GM12878 (cell line): ENCODE data around the gene PTPRN2.

ENCODE experiments used
- BRCA1 ChIP-seq: IDR thresholded peaks from 2 replicates; pipeline ENCODE4 v1.6.1; 2011; ENCODE audit warnings: low read depth, low read length, improper control_type of control experiment
- CTCF ChIP-seq, 3 experiments: IDR thresholded peaks in 2 of 3; conservative IDR thresholded peaks in 1 of 3; 2 replicates each; pipeline ENCODE4 v1.5.1; 2011; ENCODE audit warnings: low read depth in 3 of 3, low read length in 3 of 3, mild to moderate bottlenecking in 3 of 3, control low read depth in 2 of 3, moderate library complexity in 2 of 3, inconsistent platforms in 1 of 3, mixed read lengths in 1 of 3; ENCODE audit not compliant: control insufficient read depth in 2 of 3, insufficient read depth in 1 of 3; ENCODE audit errors: extremely low read depth in 1 of 3
- EP300 ChIP-seq, 2 experiments: fragments of 150-350 bp in 1 of 2; IDR thresholded peaks; 2 replicates each; pipeline ENCODE4 v1.6.1; 2011 to 2012; ENCODE audit warnings: low read depth in 2 of 2, low read length in 2 of 2, borderline replicate concordance in 1 of 2, improper control_type of control experiment in 1 of 2, inconsistent platforms in 1 of 2; ENCODE audit not compliant: control insufficient read depth in 1 of 2
- MLLT1 ChIP-seq: fragments of 450-650 bp; IDR thresholded peaks from 2 replicates; pipeline ENCODE4 v1.6.1; 2016; ENCODE audit warnings: mild to moderate bottlenecking
- MTA3 ChIP-seq: IDR thresholded peaks from 2 replicates; pipeline ENCODE4 v1.6.1; 2012; ENCODE audit warnings: low read length, inconsistent platforms, borderline replicate concordance
- POLR2A ChIP-seq: IDR thresholded peaks from 2 replicates; pipeline ENCODE4 v1.6.1; 2011; ENCODE audit warnings: low read depth, mild to moderate bottlenecking, low read length
- POLR2AphosphoS5 ChIP-seq: IDR thresholded peaks from 2 replicates; pipeline ENCODE4 v1.6.1; 2011; ENCODE audit warnings: mild to moderate bottlenecking, low read length, inconsistent platforms
- POU2F2 ChIP-seq: IDR thresholded peaks from 3 replicates; pipeline ENCODE4 v1.6.1; 2011; ENCODE audit warnings: low read depth, mild to moderate bottlenecking, low read length, borderline replicate concordance
- SMC3 ChIP-seq: IDR thresholded peaks from 2 replicates; pipeline ENCODE4 v1.6.1; 2011; ENCODE audit warnings: low read length, improper control_type of control experiment, borderline replicate concordance
- SPI1 ChIP-seq: IDR thresholded peaks from 2 replicates; pipeline ENCODE4 v1.6.1; 2011; ENCODE audit warnings: low read depth, mild to moderate bottlenecking, low read length, moderate library complexity, borderline replicate concordance; ENCODE audit not compliant: insufficient read depth
- SUZ12 ChIP-seq: fragments of 200-600 bp; sonication (generic); IDR thresholded peaks from one replicate; pipeline ENCODE4 v1.6.1; 2018; ENCODE audit warnings: antibody characterized with exemption, mild to moderate bottlenecking; ENCODE audit not compliant: unreplicated experiment
- TCF3 ChIP-seq: IDR thresholded peaks from 2 replicates; pipeline ENCODE4 v1.6.1; 2012; ENCODE audit warnings: low read depth, mild to moderate bottlenecking, low read length, borderline replicate concordance; ENCODE audit not compliant: insufficient read depth

GRCh38 chr7:157715938-157716280 lies 871.7 kb downstream of the PTPRN2 start:
- no peak for TF ChIP-seq CTCF (IDR thresholded peaks at IDR 0.05 in 2 of 3, conservative IDR thresholded peaks at IDR 0.05 in 1 of 3; ENCODE audit: control insufficient read depth in 2 of 3, extremely low read depth in 1 of 3, insufficient read depth in 1 of 3, low read depth in 3 of 3, low read length in 3 of 3)
- no peak for TF ChIP-seq POLR2A
- TF ChIP-seq MTA3, result no peak
- no peak for TF ChIP-seq POLR2AphosphoS5
- TF ChIP-seq SUZ12, result no peak
- no peak for TF ChIP-seq BRCA1
- TF ChIP-seq SPI1, result no peak
- TF ChIP-seq EP300 (IDR thresholded peaks at IDR 0.05; ENCODE audit: borderline replicate concordance in 1 of 2, control insufficient read depth in 1 of 2, low read depth in 2 of 2, low read length in 2 of 2), result no peak
- TF ChIP-seq POU2F2, result no peak
- TF ChIP-seq TCF3, result no peak
- TF ChIP-seq SMC3, result no peak
- no peak for TF ChIP-seq MLLT1
